Measurements from ENCODE around the gene TEX12. TPM values are rescaled to one million over a fixed set of nuclear protein-coding genes. Genes with fewer than 3 reads are reported as not detected.

The TEX12 gene
- total and polyA plus RNA-seq, 11 donors = 0.27 to 0.57 (median 0.36) TPM; not detected in 8

DNA sequence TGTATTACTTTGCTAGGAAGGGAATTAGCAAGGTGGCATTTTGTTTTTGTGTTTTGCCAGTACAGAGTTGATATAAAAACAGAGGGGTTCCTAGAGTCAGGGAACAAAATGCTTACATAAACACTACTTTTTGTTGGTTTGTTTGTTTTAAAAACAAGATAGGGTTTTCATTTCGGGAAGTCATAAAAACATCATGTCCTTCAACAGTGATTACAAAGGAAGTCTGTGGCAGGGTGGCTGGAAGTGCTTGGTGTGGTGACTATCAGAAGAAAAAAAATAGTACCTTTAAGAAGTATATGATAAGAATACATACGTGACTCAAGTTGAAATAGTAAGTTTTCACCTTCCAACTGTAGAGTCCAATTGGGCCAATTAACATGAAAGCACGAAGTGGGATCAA is 2.1 kb upstream of the TEX12 start:
- intact Hi-C loops (cut with DNase I) = loop anchor here in 2 of 10 donors (10.0 kb wide), 1 partner anchor 50 kb away; no protein-coding TSS in a partner anchor
- ATAC-seq (no peak), DNase-seq (no peak)
- Histone ChIP-seq H3K4me3 (no peak overlapping the region), H3K36me3 (no peaks in the 10 kb centered on the region), H3K4me1 (peaks cover 0 to 17% (median 0%) of the 10 kb centered on the region in 12 donors), H3K9me3 (no peaks in the 10 kb centered on the region), H3K27ac (no peak overlapping the region), H3K27me3 (no peaks in the 10 kb centered on the region)
- TF ChIP-seq POLR2A (IDR thresholded peaks at IDR 0.05) = no peak
- TF ChIP-seq, protein P1, sequence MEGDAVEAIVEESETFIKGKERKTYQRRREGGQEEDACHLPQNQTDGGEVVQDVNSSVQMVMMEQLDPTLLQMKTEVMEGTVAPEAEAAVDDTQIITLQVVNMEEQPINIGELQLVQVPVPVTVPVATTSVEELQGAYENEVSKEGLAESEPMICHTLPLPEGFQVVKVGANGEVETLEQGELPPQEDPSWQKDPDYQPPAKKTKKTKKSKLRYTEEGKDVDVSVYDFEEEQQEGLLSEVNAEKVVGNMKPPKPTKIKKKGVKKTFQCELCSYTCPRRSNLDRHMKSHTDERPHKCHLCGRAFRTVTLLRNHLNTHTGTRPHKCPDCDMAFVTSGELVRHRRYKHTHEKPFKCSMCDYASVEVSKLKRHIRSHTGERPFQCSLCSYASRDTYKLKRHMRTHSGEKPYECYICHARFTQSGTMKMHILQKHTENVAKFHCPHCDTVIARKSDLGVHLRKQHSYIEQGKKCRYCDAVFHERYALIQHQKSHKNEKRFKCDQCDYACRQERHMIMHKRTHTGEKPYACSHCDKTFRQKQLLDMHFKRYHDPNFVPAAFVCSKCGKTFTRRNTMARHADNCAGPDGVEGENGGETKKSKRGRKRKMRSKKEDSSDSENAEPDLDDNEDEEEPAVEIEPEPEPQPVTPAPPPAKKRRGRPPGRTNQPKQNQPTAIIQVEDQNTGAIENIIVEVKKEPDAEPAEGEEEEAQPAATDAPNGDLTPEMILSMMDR (IDR thresholded peaks at IDR 0.05) = no peak
- 48 to 62% (median 57%) methylated on average over 3 of the region's 3 CpGs for WGBS, 4 donors

DNA sequence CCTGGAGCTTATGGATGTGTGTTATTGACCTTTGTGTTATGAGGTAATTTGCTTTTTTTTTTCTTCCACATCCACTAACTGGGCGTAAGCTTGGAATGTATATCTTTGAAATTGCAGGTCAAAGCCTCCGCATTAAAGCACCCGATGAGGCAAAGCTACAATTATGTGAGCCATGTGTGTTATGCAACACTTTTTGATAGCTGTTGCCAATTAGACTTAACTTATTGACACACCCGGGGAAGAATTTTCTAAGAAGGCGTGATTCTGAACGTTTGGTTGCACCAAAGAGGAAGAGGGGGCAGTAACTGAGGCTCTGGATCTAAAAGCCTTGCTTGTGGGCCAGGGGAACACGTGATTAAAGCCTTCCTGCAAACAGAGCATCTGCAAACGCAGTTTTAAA is 610 bp upstream of the TEX12 start:
- no peak overlapping the region for H3K27ac ChIP-seq
- no peak for TF ChIP-seq POLR2A (IDR thresholded peaks at IDR 0.05)
- TF ChIP-seq, protein P1 (IDR thresholded peaks at IDR 0.05) = no peak
- no peak for DNase-seq
- no peak for ATAC-seq
- 70 to 77% (median 72%) methylated on average over 8 of the region's 8 CpGs for WGBS, 4 donors
- no peak overlapping the region for H3K4me3 ChIP-seq
- H3K36me3 ChIP-seq = no peaks in the 10 kb centered on the region
- intact Hi-C loops (cut with DNase I) = loop anchor here in 2 of 10 donors (10.0 kb wide), 1 partner anchor 52 kb away; no protein-coding TSS in a partner anchor
- H3K27me3 ChIP-seq = no peaks in the 10 kb centered on the region
- no peaks in the 10 kb centered on the region for H3K9me3 ChIP-seq
- peaks cover 0 to 6% (median 0%) of the 10 kb centered on the region in 12 donors for H3K4me1 ChIP-seq

DNA sequence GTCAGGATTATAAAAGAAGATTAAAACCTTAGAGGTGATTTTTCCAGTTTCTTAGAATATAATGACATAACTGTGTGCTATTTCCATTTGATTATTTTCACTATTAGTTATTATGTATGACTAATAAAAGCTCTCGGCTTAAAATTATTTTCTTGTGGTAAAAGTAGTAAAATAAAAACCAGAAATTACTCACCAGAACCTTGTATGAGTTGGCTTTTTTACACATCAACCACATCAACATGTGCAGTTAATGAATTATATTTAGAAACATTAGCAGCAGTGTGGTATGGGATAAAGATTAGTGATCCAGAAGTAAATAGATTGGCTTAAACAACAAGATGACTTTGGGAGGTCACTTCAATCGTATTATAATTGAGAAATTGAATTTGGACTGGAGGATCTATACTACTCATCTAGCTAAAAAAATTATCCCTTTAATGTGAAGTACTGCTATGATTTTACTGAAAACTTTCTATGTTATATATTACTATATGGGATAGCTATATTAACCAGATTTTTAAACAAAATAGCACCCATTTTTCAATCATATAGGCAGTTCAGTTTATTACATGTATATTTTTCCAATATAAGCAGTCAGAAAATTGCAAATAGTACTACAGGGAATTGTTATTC is 5.3 kb downstream of the TEX12 start:
- Histone ChIP-seq H3K4me3 (no peak overlapping the region), H3K9me3 (no peaks in the 10 kb centered on the region), H3K27ac (peak overlapping the region in 9 of 12 donors; percentile 15 to 66 (median 46)), H3K4me1 (peaks cover 0 to 18% (median 6%) of the 10 kb centered on the region in 12 donors), H3K27me3 (no peaks in the 10 kb centered on the region), H3K36me3 (no peaks in the 10 kb centered on the region)
- ATAC-seq (no peak), DNase-seq (no peak)
- WGBS, 4 donors = 48 to 59% (median 54%) methylated on average over 2 of the region's 2 CpGs
- TF ChIP-seq, protein P1 (IDR thresholded peaks at IDR 0.05) = no peak
- no peak for TF ChIP-seq POLR2A (IDR thresholded peaks at IDR 0.05)
- intact Hi-C loops (cut with DNase I) = loop anchor here in 3 of 10 donors (5.0 to 10.0 kb wide), 2 partner anchors 55 to 58 kb away; no protein-coding TSS in a partner anchor

DNA sequence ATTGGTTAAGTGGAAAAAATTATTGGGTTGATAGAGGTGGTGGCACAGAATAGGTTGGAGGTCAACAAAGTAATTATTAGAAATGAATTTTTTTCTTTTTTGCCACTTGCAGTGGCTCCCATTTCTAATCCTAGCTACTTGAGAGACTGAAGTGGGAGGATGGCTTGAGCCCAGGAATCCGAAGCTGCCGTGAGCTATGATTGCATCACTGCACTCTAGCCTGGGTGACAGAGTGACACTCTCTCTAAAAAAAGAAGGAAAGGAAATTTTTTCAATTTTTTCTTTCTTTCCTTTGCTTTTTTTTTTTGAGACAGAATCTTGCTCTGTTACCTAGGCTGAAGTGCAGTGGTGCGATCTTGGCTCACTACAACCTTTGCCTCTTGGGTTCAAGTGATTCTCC is 6.0 kb downstream of the TEX12 start:
- TF ChIP-seq, protein P1 (IDR thresholded peaks at IDR 0.05) = no peak
- no peak for TF ChIP-seq POLR2A (IDR thresholded peaks at IDR 0.05)
- 51 to 57% (median 52%) methylated on average over 3 of the region's 3 CpGs for WGBS, 4 donors
- H3K4me3 ChIP-seq = no peak overlapping the region
- H3K9me3 ChIP-seq = no peaks in the 10 kb centered on the region
- DNase-seq = peak in 2 of 5 donors; percentile 53 to 55
- peaks cover 0 to 18% (median 6%) of the 10 kb centered on the region in 12 donors for H3K4me1 ChIP-seq
- ATAC-seq = peak in 3 of 4 donors; percentile 48 to 52 (median 49)
- no peaks in the 10 kb centered on the region for H3K27me3 ChIP-seq
- peak overlapping the region in 10 of 12 donors; percentile 7 to 66 (median 40) for H3K27ac ChIP-seq
- H3K36me3 ChIP-seq = no peaks in the 10 kb centered on the region
- intact Hi-C loops (cut with DNase I) = loop anchor here in 3 of 10 donors (5.0 to 10.0 kb wide), 2 partner anchors 56 to 58 kb away; no protein-coding TSS in a partner anchor
